GOT3 (cell line): ENCODE measurements around the gene STX10.
"Not testable (repeated sequence)": the region's sequence is repeated elsewhere in the genome, so short reads cannot be mapped to it uniquely, and the experiment has no call there.

Experiments used
- DNase-seq: peaks from one replicate; lab custom pipeline; 2025; ENCODE audit warnings: mixed read lengths; lab: John Stamatoyannopoulos, UW

Gene STX10, protein sequence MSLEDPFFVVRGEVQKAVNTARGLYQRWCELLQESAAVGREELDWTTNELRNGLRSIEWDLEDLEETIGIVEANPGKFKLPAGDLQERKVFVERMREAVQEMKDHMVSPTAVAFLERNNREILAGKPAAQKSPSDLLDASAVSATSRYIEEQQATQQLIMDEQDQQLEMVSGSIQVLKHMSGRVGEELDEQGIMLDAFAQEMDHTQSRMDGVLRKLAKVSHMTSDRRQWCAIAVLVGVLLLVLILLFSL

DNA sequence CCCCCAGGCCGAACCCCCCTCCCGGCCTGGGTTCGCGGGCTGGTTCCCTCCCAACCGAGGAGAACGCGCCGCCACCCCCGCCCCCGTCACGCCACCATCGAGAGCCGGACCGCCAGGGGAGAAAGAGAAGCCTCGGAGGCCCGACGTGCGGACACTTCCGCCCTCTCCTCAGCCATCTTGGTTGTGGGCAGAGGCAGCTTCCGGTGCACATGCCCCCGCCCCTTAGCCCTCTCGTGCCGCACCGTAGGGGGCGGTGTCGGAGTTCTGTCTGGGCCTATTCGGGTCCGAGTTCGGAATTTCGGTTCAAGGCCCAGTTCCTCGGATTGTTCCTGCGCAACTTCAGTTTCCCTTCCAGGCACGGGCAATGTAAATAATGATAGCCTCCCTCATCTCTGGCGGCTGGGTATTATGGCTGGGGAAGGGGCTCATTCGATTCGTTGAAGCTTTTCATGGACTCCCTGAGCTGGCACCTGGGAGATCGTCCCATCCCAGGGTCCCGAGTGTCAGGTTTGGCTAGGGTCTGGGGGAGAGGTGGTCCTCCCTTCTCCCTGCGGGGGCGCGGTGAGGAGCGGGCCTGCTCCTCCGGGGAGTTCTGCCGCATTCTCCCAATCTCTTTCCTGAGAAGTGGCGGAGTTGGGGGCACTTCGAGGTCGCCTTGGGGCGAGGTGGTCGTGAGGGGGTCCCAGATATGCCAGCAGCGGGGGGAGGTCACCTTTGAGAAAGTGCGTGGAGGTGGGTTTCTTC, at the start of gene STX10, which contains the start of gene IER2:
TSS of gene STX10 (minus strand) at position 189 of the 744 bp plus-strand sequence. CDS start 202 bp downstream, outside the sequence.
TSS of gene IER2 (plus strand) at position 225 of the 744 bp plus-strand sequence. CDS start 2,776 bp downstream, outside the sequence.
- peak; percentile 59 for DNase-seq

DNA sequence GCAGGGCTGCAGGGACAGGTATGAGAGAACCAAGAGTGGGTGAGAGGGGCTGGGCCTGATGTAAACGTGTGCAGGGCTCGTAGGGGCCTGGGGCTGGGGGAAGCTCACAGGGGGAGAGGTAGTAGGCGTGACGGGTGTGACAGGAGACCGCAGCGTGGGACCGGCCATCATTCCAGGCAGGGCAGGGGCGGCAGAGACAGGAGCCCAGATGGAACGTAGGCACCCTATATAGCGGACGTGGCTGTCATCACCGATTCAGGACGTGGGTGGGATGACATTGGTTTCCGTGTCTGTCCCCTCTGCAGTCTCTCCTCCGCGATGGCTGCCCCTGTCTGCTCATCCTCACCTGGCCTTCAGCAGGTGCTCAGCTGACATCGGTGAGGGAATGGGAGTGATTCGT, 48.5 kb upstream of the STX10 start:
- no peak for DNase-seq

DNA sequence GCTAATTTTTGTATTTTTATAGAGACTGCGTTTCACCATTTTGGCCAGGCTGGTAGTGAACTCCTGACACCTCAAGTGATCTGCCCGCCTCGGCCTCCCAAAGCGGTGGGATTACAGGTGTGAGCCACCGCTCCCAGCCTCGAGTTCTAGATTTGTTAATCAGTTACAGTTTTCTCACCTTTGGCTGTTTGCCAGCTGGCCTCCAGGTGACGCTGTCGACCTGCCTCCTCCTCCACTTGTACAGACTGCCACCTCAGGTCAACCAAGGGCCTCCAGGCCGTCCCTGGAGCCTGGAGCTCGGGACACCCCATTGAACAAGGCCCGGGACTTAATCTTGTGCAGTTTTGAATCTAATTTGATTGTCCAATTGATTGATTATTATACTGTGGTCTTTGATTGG, 45.5 kb upstream of the STX10 start:
- no peak for DNase-seq

DNA sequence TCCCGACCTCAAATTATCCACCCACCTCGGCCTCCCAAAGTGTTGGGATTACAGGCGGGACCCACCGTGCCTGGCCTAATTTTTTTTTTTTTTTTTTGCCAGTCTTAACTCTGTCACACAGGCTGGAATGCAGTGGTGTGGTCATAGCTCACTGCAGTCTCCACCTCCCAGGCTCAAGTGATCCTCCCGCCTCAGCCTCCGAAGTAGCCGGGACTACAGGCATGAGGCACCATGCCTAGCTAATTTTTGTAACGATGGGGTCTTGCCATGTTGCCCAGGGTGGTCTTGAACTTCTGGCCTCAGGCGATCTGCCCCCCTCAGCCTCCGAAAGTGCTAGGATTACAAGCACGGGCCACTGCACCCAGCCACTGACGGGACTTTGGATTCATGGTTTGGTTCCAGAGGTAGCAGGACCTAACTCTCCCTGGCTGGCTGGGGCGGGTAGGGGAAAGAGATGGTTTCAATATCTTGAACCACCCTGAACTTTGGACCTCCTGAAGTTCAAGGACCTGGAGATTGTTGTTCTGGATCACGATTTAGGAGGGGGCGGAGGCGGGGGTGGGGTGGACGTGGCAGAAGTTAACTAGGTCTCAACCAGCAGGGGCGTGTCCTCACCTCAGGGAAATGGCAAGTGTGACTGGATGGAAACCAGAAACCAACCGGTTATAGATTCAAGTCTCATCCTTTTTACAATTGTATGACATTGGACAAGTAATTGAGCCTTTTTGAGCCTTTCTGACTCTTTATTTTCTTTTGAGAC, 40.8 kb upstream of the STX10 start:
- no peak for DNase-seq

DNA sequence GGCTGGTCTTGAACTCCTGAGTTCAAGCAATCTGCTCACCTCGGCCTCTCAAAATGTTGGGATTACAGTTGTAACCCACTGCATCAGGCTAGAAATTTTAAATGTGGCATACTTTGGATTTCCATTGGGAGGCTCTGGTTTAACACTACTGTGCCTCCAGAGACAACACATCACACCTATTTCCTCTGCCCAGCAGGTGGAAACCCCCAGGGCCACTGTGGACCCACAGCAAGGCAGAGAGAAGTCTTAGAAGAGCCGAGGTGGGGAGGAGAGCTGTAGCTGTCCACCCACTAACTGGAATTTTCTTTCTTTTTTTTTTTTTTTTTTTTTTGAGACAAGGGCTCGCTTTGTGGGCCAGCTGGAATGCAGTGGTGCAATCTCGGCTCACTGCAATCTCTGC, 39.4 kb upstream of the STX10 start:
- DNase-seq: no peak

DNA sequence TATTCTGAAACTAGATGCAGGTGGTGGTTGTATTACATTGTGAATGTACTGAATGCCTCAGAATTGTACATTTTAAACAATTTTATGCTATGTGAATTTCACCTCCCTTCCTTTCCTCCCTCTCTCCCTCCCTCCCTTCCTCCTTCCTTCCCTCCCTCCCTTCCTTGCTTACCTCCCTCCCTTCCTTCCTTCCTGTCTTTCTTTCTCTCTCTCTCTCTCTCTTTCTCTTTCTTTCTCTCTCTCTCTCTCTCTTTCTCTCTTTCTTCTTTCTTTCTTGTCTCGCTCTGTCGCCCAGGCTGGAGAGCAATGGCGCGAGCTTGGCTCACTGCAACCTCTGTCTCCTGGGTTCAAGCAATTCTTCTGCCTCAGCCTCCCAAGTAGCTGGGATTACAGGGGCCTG, 37.2 kb upstream of the STX10 start:
- no peak for DNase-seq

DNA sequence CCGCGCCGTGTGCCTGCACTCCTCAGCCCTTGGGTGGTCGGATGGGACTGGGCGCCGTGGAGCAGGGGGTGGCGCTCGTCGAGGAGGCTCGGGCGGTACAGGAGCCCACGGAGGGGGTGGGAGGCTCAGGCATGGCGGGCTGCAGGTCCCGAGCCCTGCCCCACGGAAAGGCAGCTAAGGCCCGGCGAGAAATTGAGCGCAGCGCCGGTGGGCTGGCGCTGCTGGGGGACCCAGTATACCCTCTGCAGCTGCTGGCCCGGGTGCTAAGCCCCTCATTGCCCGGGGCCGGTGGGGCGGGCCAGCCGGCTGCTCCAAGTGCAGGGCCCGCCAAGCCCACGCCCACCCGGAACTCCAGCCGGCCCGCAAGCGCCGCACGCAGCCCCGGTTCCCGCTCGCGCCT, 36.5 kb upstream of the STX10 start:
- DNase-seq: not testable (repeated sequence)

DNA sequence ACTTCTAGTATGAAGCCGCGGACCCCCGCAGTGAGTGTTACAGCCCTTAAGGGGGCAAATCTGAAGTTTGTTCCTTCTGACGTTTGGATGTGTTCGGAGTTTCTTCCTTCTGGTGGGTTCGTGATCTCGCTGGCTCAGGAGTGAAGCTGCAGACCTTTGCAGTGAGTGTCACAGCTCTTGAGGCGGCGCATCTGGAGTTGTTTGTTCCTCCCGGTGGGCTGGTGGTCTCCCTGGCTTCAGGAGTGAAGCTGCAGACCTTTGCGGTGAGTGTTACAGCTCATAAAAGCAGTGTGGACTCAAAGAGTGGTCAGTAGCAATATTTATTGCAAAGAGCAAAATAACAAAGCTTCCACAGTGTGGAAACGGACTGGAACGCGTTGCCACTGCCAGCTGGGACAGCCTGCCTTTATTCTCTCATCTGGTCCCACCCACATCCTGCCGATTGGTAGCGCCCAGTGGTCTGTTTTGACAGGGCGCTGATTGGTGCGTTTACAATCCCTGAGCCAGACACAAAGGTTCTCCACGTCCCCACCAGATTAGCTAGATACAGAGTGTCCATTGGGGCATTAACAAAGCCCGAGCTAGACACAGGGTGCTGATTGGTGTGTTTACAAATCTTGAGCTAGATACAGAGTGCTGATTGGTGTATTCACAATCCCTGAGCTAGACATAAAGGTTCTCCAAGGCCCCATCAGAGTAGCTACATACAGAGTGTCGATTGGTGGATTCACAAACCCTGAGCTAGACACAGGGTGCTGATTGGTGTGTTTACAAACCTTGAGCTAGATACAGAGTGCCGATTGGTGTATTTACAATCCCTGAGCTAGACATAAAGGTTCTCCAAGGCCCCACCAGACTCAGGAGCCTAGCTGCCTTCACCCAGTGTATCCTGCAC, 35.8 kb upstream of the STX10 start:
- not testable (repeated sequence) for DNase-seq

DNA sequence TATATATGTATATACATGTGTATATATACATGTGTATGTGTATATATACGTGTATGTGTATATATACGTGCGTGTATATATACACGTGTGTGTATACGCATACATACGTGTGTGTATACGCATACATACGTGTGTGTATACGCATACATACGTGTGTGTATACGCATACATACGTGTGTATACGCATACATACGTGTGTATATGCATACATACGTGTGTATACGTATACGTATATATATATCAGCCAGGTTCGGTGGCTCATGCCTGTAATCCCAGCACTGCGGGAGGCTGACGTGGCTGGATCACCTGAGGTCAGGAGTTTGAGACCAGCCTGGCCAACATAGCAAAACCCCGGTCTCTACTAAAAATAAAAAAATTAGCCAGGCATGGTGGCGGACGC, 34.8 kb upstream of the STX10 start:
- DNase-seq: not testable (repeated sequence)

DNA sequence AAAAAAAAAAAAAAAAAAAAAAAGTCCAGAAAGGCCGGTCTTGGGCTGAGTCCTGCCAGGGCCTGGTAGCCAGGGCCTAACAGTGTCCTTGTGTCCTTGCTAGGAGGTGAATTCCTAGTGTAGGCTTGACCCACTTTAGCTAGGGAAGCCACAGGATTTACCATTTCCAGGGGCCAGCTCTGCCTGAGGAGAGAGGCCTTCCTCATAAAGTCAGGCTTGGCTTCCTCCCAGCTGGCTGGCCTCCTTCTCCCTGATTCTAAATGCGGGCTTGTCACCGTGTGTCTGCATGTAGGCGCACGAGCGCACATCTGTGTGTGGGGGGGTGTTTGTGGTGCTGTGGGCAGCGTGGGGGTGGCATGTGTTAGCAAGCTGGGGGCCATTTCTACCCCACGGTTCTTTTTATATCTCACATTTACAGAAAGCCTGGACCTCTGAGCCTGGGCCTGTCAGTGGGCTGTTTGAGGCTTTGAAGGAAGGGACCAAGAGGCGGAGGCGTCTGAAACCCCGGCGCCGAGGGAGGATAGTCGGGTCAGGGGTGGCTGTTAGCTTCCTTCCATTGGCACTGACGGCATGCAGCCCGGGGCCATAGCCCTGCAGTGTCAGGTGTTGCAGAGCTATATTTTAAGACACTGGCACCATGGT, 31.7 kb upstream of the STX10 start:
- DNase-seq: no peak

DNA sequence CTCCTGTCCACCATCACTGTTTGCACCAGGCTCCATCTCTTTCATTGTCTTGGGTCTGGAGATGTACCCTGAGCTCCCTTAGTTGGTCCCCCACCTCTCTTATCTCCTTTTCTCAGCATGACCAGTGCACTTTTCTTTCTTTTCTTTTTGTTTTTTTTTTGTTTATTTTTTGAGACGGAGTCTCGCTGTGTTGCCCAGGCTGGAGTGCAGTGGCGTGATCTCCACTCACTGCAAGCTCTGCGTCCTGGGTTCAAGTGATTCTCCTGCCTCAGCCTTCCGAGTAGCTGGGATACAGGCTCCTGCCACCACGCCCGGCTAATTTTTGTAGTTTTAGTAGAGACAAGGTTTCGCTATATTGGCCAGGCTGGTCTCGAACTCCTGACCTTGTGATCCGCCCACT, 28.1 kb upstream of the STX10 start:
- DNase-seq: not testable (repeated sequence)

DNA sequence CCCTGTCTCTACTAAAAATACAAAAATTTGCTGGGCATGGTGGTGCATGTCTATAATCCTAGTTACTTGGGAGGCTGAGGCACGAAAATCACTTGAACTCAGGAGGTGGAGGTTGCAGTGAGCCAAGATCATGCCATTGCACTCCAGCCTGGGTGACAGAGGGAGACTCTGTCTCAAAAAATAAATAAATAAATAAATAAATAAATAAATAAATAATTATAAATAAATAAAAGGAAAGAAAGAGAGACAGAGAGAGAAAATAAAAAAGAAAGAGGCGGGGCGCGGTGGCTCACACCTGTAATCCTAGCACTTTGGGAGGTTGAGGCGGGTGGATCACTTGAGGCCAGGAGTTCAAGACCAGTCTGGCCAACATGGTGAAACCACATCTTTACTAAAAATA, 27.4 kb upstream of the STX10 start:
- not testable (repeated sequence) for DNase-seq

DNA sequence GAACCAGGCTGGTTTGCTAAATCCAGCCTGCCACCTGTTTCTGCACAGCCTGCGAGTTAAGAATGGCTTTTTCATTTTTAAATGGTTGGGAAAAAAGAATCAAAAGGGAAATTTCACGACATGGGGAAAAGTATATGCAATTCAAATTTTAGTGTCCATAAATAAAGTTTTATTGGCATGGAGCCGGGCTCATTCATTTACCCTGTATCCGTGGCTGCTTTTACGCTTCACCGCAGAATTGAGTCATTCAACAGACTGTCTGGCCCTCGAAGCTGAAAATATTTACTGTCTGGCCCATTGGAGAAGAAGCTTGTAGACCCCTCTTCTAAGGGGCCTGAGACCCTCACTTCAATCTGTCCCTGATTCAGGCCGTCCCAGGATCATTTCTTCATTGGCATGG, 26.2 kb upstream of the STX10 start:
- DNase-seq: no peak

DNA sequence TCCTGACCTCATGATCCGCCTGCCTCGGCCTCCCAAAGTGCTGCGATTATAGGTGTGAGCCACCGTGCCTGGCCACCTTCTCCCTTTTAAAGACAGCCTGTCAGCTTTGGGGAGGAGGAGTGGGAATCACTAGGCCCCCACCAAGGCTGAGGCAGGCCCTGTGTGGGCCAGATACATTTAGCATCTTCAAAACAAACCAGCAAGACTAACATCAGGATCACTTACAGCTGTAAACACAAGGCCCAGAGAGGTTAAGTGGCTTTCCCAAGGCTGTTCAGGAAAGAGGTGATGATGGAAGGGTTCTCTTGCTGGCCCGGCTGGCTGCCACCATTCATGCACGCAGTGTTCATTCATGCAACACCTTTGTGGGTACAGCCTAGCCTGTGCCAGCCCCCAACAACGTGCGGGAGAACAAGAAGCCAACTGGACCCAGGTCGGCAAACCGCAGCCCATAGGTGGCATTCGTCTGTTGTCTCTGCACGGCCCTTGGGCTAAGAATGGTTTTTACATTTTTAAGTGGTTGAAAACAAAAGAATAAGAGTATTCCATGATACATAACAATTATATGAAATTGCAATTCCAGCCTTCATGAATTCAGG, 23.1 kb upstream of the STX10 start:
- no peak for DNase-seq

DNA sequence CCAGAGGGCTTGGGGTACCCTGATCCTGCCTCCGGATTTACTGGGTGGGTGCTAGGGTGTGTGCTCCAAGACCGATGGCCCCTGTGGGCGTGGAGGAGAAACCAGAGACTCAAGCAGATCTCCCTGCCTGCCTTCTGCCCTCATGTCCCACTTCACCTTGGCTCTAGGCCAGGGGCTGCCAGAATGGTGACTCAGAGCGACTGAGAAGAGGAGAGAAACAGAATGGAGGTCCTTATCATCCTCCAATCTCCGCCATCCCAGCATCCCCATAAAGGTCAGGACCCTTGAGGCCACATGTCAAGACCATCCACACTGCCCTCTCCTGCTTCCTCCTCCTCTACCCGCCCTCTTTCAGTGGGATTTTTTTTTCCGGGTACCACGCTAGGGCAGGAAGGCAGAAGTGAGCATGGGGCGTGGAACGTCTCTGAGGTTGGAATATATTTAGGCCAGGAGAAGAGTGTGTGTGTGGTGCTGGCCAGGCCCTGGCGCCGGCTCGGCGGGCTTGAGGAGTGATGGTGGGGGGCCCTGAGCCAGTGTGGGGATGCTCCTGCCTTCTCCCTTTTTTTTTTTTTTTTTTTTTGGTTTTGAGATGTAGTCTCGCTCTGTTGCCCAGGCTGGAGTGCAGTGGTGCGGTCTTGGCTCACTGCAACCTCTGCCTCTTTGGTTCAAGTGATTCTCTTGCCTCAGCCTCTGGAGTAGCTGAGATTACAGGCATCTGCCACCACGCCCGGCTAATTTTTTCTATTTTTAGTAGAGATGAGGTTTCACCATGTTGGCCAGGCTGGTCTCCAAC, 22.4 kb upstream of the STX10 start:
- DNase-seq: peak; percentile 26

DNA sequence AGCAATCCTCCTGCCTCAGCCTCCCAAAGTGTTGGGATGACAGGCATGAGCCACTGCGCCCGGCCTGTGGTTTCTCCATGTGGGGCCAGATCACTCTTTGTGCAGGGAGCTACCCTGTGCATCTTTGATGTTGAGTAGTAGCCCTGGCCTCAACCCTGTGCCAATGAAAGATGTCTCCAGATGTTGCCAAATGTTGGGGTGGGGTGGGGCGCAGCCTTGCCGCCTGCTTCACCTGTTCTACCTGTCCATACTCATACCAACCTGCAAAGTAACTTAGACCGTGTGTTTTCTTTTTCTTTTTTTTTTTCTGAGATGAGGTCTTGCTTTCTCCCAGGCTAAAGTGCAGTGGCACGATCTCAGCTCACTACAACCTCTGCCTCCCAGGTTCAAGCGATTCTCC, 21.0 kb upstream of the STX10 start:
- no peak for DNase-seq

DNA sequence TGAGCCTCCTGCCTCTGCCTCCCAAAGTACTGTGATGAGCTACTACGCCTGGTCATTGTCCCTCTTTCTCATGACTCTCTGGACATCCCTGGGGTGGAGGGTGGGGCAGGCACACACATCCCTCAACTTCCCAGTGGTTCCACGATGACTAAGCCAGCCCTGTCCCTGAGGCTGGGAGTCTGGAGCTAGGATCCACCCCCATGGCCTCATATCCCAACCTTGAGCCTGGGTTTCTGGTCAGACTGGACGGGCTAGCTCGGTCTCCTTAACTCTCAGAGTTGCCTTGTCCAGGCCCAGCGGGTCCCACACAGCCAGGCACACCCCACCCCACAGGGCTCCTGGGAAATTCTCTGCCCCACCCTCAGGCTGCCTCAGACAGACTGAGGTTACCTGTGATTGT, 19.6 kb upstream of the STX10 start:
- no peak for DNase-seq

DNA sequence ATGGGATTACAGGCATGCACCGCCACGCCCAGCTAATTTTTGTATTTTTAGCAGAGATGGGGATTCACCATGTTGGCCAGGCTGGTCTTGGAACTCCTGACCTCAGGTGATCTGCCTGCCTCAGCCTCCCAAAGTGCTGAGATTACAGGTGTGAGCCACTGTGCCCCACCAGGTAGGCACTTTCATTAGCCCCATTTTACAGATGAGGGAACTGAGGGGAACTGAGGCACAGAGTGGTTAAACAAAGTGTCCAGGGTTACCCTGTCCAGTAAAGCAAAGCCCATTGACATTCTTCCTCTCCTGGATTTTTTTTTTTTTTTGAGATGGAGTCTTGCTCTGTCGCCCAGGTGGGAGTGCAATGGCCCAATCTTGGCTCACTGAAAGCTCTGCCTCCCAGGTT, 16.0 kb upstream of the STX10 start:
- not testable (repeated sequence) for DNase-seq

DNA sequence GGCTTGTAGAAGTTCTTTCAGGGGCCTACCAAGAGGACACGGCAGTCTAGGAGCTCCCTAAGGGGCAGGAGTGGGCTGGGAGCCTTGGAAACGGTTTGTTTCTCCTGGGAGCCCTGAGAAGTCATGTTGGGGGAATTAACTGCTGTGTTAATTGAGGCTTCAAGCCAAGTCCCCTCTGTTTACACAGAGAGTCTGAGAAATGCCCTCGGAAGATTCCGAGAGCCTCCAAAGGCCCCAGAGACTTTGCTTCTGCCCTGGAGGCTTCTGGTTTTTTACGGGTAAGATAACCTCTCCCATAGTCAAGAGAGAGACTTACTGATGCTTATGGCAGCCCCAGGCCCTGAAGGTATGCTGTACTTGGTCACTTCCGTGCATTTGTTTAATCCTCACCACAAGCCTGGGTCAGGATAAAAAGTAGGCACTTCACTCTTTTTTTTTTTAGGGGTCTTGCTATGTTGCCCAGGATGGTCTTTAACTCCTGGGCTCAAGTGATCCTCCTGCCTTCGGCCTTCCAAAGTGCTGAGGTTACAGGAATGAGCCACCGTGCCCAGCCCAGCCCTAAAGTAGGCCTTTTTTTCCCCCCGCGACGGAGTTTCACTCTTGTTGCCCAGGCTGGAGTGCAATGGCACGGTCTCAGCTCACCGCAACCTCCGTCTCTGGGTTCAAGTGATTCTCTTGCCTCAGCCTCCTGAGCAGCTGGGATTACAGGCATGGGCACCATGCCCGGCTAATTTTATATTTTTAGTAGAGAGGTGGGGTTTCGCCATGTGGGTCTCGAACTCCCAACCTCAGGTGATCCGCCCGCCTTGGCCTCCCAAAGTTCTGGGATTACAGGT, 15.2 kb upstream of the STX10 start:
- no peak for DNase-seq
